ENCODE data around the gene SFXN2. TPM values are rescaled to one million over a fixed set of nuclear protein-coding genes. Genes with fewer than 3 reads are reported as not detected.

Gene SFXN2
- total RNA-seq, 1 donor from 2014 or later: 12.0 TPM

- Histone ChIP-seq H3K9me3 (no peaks in the 10 kb centered on the region), H3K36me3 (no peaks in the 10 kb centered on the region), H3K27me3 (no peaks in the 10 kb centered on the region), H3K4me3 (no peak overlapping the region), H3K4me1 (peaks cover 44% of the 10 kb centered on the region), H3K27ac (peak overlapping the region; percentile 78)
- ATAC-seq: no peak
- intact Hi-C loops (cut with DNase I): no loop called here
- TF ChIP-seq CTCF (IDR thresholded peaks at IDR 0.05): peak; percentile 0
- DNase-seq: no peak
Measured at GRCh38 chr10:102670065-102670670, 44.3 kb upstream of the SFXN2 start.

- Histone ChIP-seq H3K4me3 (no peak overlapping the region), H3K4me1 (peaks cover 51% of the 10 kb centered on the region), H3K27ac (no peak overlapping the region), H3K36me3 (no peaks in the 10 kb centered on the region), H3K27me3 (no peaks in the 10 kb centered on the region), H3K9me3 (no peaks in the 10 kb centered on the region)
- TF ChIP-seq CTCF (IDR thresholded peaks at IDR 0.05): no peak
- no peak for ATAC-seq
- no peak for DNase-seq
- intact Hi-C loops (cut with DNase I): no loop called here
Measured at GRCh38 chr10:102670871-102671434, 43.5 kb upstream of the SFXN2 start.

GRCh38 chr10:102673236-102673818 is 41.1 kb upstream of the SFXN2 start:
- Histone ChIP-seq H3K4me3 (peak overlapping the region; percentile 34), H3K9me3 (no peaks in the 10 kb centered on the region), H3K27me3 (no peaks in the 10 kb centered on the region), H3K36me3 (no peaks in the 10 kb centered on the region), H3K27ac (peak overlapping the region; percentile 89), H3K4me1 (peaks cover 75% of the 10 kb centered on the region)
- no peak for TF ChIP-seq CTCF (IDR thresholded peaks at IDR 0.05)
- ATAC-seq: no peak
- intact Hi-C loops (cut with DNase I): no loop called here
- no peak for DNase-seq

- peaks cover 77% of the 10 kb centered on the region for H3K4me1 ChIP-seq
- DNase-seq: peak; percentile 78
Measured at GRCh38 chr10:102673819-102674511, 40.5 kb upstream of the SFXN2 start.

GRCh38 chr10:102674566-102674965 is 39.9 kb upstream of the SFXN2 start:
- DNase-seq (no peak), ATAC-seq (no peak)
- Histone ChIP-seq H3K4me1 (peaks cover 75% of the 10 kb centered on the region), H3K36me3 (no peaks in the 10 kb centered on the region), H3K27ac (peak overlapping the region; percentile 89), H3K27me3 (no peaks in the 10 kb centered on the region), H3K9me3 (no peaks in the 10 kb centered on the region), H3K4me3 (peak overlapping the region; percentile 34)
- no peak for TF ChIP-seq CTCF (IDR thresholded peaks at IDR 0.05)
- intact Hi-C loops (cut with DNase I): no loop called here

More at GRCh38 chr10:102673819-102674511, 40.5 kb upstream of the SFXN2 start:
- no peaks in the 10 kb centered on the region for H3K36me3 ChIP-seq
- no peaks in the 10 kb centered on the region for H3K27me3 ChIP-seq
- ATAC-seq: peak; percentile 65
- TF ChIP-seq CTCF (IDR thresholded peaks at IDR 0.05): no peak
- H3K27ac ChIP-seq: peak overlapping the region; percentile 89
- no peaks in the 10 kb centered on the region for H3K9me3 ChIP-seq
- intact Hi-C loops (cut with DNase I): no loop called here
- peak overlapping the region; percentile 34 for H3K4me3 ChIP-seq

Data from upper lobe of right lung (tissue), 1 donor.